Memory B cell (primary cell): ENCODE results near the gene INPPL1.

ENCODE experiments used
- ATAC-seq: fragments of 150-1000 bp; cut with Tn5 transposase; 2 replicates; pipeline ENCODE4 v1.10.0; 2021; ENCODE audit warnings: low read depth, mild to moderate bottlenecking, moderate library complexity
- DNase-seq, 2 donors: peaks; one replicate each; pipeline ENCODE4 v3.0.0; 2022; ENCODE audit warnings: low spot score in 2 of 2
- H3K27ac Mint-ChIP-seq: one replicate; pipeline ENCODE4 v1.8.0; 2022; ENCODE audit warnings: mild to moderate bottlenecking, moderate library complexity, mixed read lengths
- H3K27me3 Mint-ChIP-seq: one replicate; pipeline ENCODE4 v1.8.0; 2022; ENCODE audit warnings: mixed read lengths
- H3K36me3 Mint-ChIP-seq: one replicate; pipeline ENCODE4 v1.8.0; 2022; ENCODE audit warnings: mild to moderate bottlenecking, mixed read lengths
- H3K4me1 Mint-ChIP-seq: one replicate; pipeline ENCODE4 v1.8.0; 2022; ENCODE audit warnings: mixed read lengths
- H3K4me3 Mint-ChIP-seq: one replicate; pipeline ENCODE4 v1.8.0; 2022; ENCODE audit warnings: mild to moderate bottlenecking, moderate library complexity, mixed read lengths
- H3K9me3 Mint-ChIP-seq: one replicate; pipeline ENCODE4 v1.8.0; 2022; ENCODE audit warnings: mixed read lengths

Gene INPPL1

GRCh38 chr11:72283947-72284346, 59.4 kb downstream of the INPPL1 start:
- peaks cover 18% of the 10 kb centered on the region for H3K27me3 Mint-ChIP-seq
- no peak overlapping the region for H3K4me3 Mint-ChIP-seq
- H3K4me1 Mint-ChIP-seq, result no peaks in the 10 kb centered on the region
- ATAC-seq, result no peak
- DNase-seq, result no peak
- H3K36me3 Mint-ChIP-seq, result peaks cover 2% of the 10 kb centered on the region
- H3K9me3 Mint-ChIP-seq, result peaks cover 2% of the 10 kb centered on the region
- no peak overlapping the region for H3K27ac Mint-ChIP-seq

DNA sequence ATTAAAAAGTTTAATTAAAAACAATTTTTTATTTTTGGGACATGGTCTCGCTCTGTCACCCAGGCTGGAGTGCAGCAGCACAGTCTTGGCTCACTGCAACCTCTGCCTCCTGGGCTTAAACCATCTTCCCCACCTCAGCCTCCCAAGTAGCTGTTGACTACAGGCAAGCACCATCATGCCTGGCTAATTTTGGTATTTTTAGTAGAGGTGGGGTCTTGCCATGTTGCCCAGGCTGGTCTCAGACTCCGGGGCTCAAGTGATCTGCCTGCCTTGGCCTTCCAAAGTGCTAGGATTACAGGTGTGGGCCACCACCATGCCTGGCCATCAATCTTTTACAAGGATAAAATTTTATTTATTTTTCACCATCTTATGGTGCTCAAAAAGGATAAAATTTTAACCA, 62.7 kb downstream of the INPPL1 start:
- Mint-ChIP-seq H3K4me3 (no peak overlapping the region), H3K27ac (no peak overlapping the region), H3K27me3 (peaks cover 13% of the 10 kb centered on the region), H3K9me3 (no peaks in the 10 kb centered on the region), H3K36me3 (no peaks in the 10 kb centered on the region), H3K4me1 (no peaks in the 10 kb centered on the region)
- ATAC-seq, result no peak
- no peak for DNase-seq
